MM.1S (cell line): Measurements from ENCODE around the gene EMC1.

Experiments
- EZH2 ChIP-seq: fragments of 300-600 bp; sonication (generic); optimal IDR thresholded peaks from 2 replicates; pipeline ENCODE3; 2017; ENCODE audit warnings: low read depth, mild to moderate bottlenecking, antibody characterized with exemption, low read length, mixed read lengths
- EZH2phosphoT487 ChIP-seq: fragments of 300-600 bp; sonication (generic); IDR thresholded peaks from 2 replicates; pipeline ENCODE4 v1.6.1; 2018; ENCODE audit warnings: antibody characterized with exemption, low read length
- TF ChIP-seq, protein P1 (sequence below): fragments of 300-600 bp; sonication (generic); IDR thresholded peaks from 2 replicates; pipeline ENCODE4 v1.5.1; 2016; ENCODE audit warnings: antibody characterized with exemption, low read length, mixed read lengths

DNA sequence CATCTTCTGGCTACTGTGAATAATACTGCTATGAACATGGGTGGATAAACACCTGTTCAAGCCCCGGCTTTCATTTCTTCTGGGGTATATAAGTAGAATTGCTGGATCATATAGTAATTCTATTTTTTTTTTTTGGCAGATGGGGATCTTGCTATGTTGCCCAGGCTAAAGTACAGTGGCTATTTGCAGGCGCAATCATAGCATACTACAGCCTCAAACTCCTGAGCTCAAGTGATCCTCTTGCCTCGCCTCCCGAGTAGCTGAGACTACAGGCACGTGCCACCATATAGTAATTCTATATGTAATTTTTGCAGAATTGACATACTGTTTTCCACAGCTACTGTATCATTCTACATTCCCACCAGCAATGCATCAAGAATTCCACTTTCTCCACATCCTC is 69.1 kb downstream of the EMC1 start:
- no peak for TF ChIP-seq EZH2
- TF ChIP-seq, protein P1, sequence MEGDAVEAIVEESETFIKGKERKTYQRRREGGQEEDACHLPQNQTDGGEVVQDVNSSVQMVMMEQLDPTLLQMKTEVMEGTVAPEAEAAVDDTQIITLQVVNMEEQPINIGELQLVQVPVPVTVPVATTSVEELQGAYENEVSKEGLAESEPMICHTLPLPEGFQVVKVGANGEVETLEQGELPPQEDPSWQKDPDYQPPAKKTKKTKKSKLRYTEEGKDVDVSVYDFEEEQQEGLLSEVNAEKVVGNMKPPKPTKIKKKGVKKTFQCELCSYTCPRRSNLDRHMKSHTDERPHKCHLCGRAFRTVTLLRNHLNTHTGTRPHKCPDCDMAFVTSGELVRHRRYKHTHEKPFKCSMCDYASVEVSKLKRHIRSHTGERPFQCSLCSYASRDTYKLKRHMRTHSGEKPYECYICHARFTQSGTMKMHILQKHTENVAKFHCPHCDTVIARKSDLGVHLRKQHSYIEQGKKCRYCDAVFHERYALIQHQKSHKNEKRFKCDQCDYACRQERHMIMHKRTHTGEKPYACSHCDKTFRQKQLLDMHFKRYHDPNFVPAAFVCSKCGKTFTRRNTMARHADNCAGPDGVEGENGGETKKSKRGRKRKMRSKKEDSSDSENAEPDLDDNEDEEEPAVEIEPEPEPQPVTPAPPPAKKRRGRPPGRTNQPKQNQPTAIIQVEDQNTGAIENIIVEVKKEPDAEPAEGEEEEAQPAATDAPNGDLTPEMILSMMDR = no peak
- TF ChIP-seq EZH2phosphoT487 = no peak
